GM10266 (cell line): Measurements from ENCODE around the gene SF1.

Source experiments
- DNase-seq: peaks from one replicate; pipeline ENCODE4 v3.0.0; 2012; ENCODE audit errors: extremely low spot score
- TF ChIP-seq, protein P1 (sequence below): IDR thresholded peaks from 2 replicates; pipeline ENCODE4 v1.5.1; 2012; ENCODE audit warnings: mild to moderate bottlenecking, low read depth; ENCODE audit not compliant: control insufficient read depth, insufficient read depth; ENCODE audit errors: missing control alignments

Gene SF1

GRCh38 chr11:64759131-64759721 is 19.1 kb downstream of the SF1 start:
- TF ChIP-seq, protein P1, sequence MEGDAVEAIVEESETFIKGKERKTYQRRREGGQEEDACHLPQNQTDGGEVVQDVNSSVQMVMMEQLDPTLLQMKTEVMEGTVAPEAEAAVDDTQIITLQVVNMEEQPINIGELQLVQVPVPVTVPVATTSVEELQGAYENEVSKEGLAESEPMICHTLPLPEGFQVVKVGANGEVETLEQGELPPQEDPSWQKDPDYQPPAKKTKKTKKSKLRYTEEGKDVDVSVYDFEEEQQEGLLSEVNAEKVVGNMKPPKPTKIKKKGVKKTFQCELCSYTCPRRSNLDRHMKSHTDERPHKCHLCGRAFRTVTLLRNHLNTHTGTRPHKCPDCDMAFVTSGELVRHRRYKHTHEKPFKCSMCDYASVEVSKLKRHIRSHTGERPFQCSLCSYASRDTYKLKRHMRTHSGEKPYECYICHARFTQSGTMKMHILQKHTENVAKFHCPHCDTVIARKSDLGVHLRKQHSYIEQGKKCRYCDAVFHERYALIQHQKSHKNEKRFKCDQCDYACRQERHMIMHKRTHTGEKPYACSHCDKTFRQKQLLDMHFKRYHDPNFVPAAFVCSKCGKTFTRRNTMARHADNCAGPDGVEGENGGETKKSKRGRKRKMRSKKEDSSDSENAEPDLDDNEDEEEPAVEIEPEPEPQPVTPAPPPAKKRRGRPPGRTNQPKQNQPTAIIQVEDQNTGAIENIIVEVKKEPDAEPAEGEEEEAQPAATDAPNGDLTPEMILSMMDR, result no peak
- no peak for DNase-seq

- TF ChIP-seq, protein P1, result no peak
- DNase-seq, result no peak
Observed at GRCh38 chr11:64758330-64759079, 19.8 kb downstream of the SF1 start.

DNA sequence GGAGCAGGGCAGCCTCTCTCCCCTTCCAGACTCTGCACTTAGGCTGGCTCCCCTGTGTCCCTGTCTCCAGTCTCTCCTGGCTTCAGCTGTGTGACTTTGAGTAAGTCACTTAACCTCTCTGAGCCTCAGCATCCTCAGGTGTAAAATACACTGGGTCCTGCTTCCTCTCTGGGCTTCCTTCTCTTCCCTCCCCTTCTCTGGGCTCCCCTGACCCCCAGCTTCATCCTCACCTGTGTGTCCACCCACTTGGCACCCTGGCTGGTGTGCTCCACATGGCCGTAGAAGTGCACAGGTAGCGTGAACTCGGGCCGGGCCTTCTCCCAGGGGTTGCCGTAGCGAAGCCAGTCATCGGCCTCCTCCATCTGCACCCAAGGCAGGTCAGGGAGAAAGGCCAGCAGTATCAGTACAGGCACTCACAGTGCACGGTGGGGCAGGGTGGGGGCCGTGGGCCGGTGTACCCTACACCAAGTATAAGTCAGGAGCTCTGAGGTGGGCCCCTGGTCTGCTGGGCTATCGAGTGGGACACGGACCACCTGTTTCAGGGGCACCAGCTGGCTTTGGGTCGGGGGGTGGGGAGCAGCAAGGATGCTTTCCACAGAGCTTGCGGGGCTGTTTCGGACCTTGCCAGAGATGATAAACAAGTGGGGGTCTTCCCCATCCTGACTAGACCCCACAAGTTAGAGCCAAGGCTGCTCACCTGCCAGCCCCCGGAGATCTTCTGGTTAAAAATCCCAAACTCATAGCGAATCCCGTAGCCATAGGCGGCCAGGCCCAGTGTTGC is 20.6 kb downstream of the SF1 start:
- no peak for DNase-seq

GRCh38 chr11:64755681-64756361 is 22.5 kb downstream of the SF1 start:
- TF ChIP-seq, protein P1, result no peak
- no peak for DNase-seq

More for the DNA sequence above, 20.6 kb downstream of the SF1 start:
- TF ChIP-seq, protein P1, result no peak

DNA sequence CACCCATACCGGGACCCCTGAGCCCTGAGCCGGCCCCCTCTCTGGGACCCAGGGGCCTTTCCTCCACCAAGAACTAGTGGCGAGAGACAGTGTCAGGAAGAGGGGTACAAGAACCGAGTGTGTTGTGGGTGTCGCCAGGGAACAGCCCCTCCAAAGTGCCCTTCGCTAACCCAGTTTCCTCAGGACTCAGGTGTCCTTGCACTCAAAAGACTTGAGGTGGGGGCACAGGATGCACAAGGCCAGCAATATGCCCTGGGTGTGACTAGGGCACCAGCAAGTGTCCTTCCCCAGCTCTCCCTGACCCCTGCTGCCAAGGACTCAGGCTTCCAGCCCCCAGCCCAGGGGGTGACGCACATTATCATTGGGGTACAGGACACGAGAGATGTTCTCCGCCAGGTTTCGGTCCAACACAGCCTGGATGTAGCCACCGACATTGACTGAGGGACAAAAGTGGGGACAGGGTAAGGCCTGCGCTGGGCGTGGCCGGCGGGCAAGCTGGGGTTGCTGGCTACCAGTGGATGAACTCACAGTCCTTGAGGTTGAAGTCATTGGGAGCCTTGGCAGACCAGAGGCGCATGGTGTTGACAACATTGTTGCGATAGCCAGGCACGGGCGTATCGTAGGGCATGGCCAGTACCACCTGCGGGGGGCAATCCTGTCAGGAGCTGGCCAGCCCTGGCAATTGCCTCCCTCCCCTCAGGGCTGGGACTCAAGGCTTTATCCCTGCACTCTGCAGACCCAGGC is 23.3 kb downstream of the SF1 start:
- TF ChIP-seq, protein P1, result no peak
- DNase-seq, result no peak

GRCh38 chr11:64754124-64754918 is 24.0 kb downstream of the SF1 start:
- no peak for DNase-seq
- TF ChIP-seq, protein P1, result no peak
